Stimulated activated CD4-positive, alpha-beta T cell treated with anti-CD3 and anti-CD28 coated beads, Interleukin-4, amount 100 ng/mL, for 1 hour (primary cell): Measurements from ENCODE around the gene EFEMP2.
A peak's percentile ranks its signal among the peaks of the same experiment; 100 is the strongest.

Experiments
- DNase-seq: peaks from one replicate; pipeline ENCODE4 v3.0.0-alpha.2; 2020

The EFEMP2 gene

GRCh38 chr11:65865550-65866172 is 6.9 kb downstream of the EFEMP2 start:
- no peak for DNase-seq

- no peak for DNase-seq
Measured at GRCh38 chr11:65864706-65865471, 7.7 kb downstream of the EFEMP2 start.

- DNase-seq = no peak
Measured at GRCh38 chr11:65863889-65864705, 8.5 kb downstream of the EFEMP2 start.

- no peak for DNase-seq
Measured at GRCh38 chr11:65862941-65863888, 9.4 kb downstream of the EFEMP2 start.

GRCh38 chr11:65862191-65862735 is 10.3 kb downstream of the EFEMP2 start:
- DNase-seq = no peak

- no peak for DNase-seq
Measured at GRCh38 chr11:65861533-65862183, 10.9 kb downstream of the EFEMP2 start.

- no peak for DNase-seq
Measured at GRCh38 chr11:65861165-65861505, 11.5 kb downstream of the EFEMP2 start.

- DNase-seq = peak; percentile 97
Measured at GRCh38 chr11:65860278-65861164, 12.1 kb downstream of the EFEMP2 start, which contains the start of gene MUS81. TSS of gene MUS81 (plus strand) at chr11:65860433. CDS start at chr11:65860754, 321 bp downstream.

- no peak for DNase-seq
Measured at GRCh38 chr11:65859812-65860277, 12.8 kb downstream of the EFEMP2 start.

- DNase-seq = peak; percentile 98
Measured at GRCh38 chr11:65859095-65859811, 13.3 kb downstream of the EFEMP2 start.

GRCh38 chr11:65858681-65859087 is 13.9 kb downstream of the EFEMP2 start:
- DNase-seq = no peak

- DNase-seq = peak; percentile 97
Measured at GRCh38 chr11:65857853-65858680, 14.5 kb downstream of the EFEMP2 start, which contains the start of gene CFL1. TSS of gene CFL1 (minus strand) at chr11:65858180. CDS start at chr11:65858099, 81 bp downstream.

- DNase-seq = peak; percentile 65
Measured at GRCh38 chr11:65857500-65857852, 15.1 kb downstream of the EFEMP2 start.

- DNase-seq = peak; percentile 82
Measured at GRCh38 chr11:65856689-65857499, 15.7 kb downstream of the EFEMP2 start.

GRCh38 chr11:65855927-65856363 is 16.7 kb downstream of the EFEMP2 start:
- no peak for DNase-seq

- DNase-seq = no peak
Measured at GRCh38 chr11:65854852-65855837, 17.5 kb downstream of the EFEMP2 start.
